GM13977 (cell line): Measurements from ENCODE around the gene SLC7A1.

Source experiments
- DNase-seq: peaks from one replicate; pipeline ENCODE4 v3.0.0; 2012; ENCODE audit warnings: low spot score
- in situ Hi-C: fragments of 300-500 bp; cut with MboI; formaldehyde crosslinking; loops from one replicate; pipeline ENCODE4 v1.12.0; 2022; ENCODE audit warnings: low sequenced_read_pairs, low pct_unique_long_range_greater_than_20kb, mixed read lengths, inconsistent platforms; ENCODE audit not compliant: unreplicated experiment
- TF ChIP-seq, protein P1 (sequence below): IDR thresholded peaks from 2 replicates; pipeline ENCODE4 v1.5.1; 2012; ENCODE audit warnings: mild to moderate bottlenecking, control low read depth; ENCODE audit not compliant: insufficient read depth; ENCODE audit errors: extremely low read depth, missing control alignments

SLC7A1 gene

DNA sequence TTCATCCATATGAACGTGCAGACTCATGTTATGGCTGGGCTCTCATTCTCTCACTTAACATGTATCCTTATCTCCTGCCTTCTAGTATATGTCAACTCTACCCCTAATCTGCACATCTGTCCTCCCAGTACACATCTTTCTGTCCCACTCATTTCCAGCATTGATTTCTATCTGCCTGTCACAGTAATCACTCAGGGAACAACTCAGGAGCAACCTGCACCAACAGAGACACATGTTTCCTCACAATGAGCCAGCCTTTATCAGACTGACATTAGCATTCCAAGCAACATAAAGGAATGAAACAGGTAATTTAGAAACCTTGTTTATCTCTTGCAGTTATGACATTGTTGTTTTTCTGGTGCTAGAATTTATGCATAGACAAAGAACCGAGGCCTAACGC, 17.6 kb upstream of the SLC7A1 start:
- no peak for DNase-seq
- TF ChIP-seq, protein P1, sequence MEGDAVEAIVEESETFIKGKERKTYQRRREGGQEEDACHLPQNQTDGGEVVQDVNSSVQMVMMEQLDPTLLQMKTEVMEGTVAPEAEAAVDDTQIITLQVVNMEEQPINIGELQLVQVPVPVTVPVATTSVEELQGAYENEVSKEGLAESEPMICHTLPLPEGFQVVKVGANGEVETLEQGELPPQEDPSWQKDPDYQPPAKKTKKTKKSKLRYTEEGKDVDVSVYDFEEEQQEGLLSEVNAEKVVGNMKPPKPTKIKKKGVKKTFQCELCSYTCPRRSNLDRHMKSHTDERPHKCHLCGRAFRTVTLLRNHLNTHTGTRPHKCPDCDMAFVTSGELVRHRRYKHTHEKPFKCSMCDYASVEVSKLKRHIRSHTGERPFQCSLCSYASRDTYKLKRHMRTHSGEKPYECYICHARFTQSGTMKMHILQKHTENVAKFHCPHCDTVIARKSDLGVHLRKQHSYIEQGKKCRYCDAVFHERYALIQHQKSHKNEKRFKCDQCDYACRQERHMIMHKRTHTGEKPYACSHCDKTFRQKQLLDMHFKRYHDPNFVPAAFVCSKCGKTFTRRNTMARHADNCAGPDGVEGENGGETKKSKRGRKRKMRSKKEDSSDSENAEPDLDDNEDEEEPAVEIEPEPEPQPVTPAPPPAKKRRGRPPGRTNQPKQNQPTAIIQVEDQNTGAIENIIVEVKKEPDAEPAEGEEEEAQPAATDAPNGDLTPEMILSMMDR, result no peak
- in situ Hi-C loops, result no loop called here

DNA sequence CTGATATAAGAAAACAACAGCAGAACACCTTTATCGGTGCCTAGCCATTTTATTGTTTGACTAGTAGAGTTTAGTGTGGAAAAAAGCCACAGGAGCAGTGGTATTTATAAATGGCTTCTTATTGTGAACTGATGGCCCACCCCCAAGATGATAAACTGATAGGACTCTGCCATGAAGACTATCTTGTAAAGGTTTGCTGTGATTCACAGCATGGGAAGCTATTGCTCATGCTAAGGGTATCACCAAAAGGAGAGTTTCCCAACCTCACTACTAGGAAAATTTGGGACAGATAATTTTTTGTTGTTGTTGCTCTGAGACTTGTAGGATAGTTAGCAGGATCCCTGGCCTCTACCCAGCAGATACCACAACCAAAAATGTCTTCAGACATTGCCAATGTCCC, 12.0 kb upstream of the SLC7A1 start:
- no peak for DNase-seq
- in situ Hi-C loops, result no loop called here
- TF ChIP-seq, protein P1, result no peak

DNA sequence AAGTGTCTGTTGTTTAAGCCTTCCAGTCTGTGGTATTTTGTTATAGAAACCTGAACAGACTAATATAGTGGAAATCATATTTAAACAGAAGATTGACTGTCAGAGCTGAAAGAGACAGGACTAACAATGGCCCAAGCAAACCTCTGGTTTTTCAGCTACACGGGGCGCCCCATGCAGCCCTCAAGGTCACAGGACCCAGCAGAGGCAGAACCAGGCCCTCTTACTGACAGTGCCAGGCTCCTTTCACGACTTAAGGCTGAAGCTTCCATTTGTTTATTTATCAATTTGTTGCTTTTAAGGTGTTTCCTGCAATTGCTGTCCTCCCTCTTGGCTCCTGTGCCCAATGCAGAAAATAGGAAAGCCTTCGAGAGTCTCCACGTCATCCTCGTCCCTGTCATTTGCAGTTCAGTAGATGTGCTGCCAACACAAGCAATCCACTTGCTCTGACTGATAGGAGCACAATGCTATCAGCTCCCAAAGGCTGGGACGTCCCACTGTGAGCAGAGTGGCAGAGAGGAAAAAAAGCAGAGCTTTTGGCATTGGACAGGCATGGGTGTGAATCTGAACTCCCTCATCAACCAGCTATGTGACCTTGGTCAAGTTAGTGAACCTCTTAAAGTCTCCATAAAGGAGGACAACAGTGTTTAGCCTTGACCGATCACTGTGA, 10.5 kb upstream of the SLC7A1 start:
- in situ Hi-C loops, result no loop called here

DNA sequence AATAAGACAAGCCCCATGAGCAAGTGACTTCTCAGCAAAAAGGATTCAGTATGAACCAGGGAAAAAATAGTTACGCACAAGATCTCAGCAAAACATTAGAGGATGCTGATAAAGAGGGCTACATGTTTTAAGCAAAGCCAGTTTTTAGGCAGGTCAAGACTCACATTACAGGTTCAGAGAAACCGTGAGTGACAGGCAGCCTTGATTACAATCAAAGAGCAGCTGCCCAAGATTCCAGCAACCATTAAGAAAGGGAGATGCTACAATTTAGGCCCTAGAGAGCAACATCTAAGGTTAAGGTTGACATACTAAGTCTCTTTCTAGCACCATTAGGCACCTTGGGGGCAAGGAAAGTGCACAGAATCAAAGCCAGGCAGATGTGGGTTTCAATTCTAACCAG, 2.8 kb upstream of the SLC7A1 start:
- in situ Hi-C loops, result no loop called here
- TF ChIP-seq, protein P1, result no peak
- no peak for DNase-seq

More for the DNA sequence above, 10.5 kb upstream of the SLC7A1 start:
- TF ChIP-seq, protein P1, result no peak
- no peak for DNase-seq

DNA sequence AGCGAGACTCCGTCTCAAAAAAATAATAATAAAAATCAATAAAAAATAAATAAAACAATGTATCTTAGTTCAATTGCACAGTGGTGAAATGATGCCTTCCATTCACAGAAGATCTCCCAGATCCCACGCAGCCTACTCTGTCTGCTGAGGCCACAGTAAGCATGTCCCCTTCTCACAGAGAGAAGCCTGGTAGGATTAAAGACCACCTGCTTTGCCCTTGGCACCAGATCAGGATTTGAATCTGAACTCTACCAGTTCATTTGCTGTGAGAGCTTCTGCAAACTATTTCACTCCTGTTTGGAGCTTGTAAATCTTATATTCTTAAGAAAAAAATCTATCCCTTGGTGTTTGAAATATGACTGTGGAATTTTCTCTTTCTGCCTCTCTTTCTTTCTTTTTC, 2.2 kb upstream of the SLC7A1 start:
- in situ Hi-C loops, result no loop called here
- TF ChIP-seq, protein P1, result no peak
- DNase-seq, result no peak

DNA sequence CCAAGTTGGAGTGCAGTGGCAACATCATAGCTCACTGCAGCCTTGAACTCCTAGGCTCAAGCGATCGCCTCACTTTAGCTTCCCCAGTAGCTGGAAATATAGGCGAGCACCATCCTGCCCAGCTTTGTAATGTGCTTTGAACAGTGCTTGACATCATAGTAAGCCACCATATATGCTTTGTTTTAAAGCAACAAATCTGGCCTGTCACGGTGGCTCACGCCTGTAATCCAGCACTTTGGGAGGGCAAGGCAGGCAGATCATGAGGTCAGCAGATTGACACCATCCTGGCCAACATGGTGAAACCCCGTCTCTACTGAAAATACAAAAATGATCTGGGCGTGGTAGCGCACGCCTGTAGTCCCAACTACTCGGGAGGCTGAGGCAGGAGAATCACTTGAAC, 1.8 kb upstream of the SLC7A1 start:
- no peak for DNase-seq
- in situ Hi-C loops, result no loop called here
- TF ChIP-seq, protein P1, result no peak
